WTC11 (cell line): ENCODE results near the gene MCM6. TPM values are rescaled to one million over a fixed set of nuclear protein-coding genes. Genes with fewer than 3 reads are reported as not detected.

Source experiments
- ATAC-seq: fragments of 200-7000 bp; cut with Tn5 transposase; 2 replicates; pipeline ENCODE4 v1.10.0; 2021; ENCODE audit warnings: mild to moderate bottlenecking, moderate library complexity
- CTCF ChIA-PET: fragments of 300-600 bp; sonication (Branson Sonifier 250); formaldehyde crosslinking; loops from one replicate; lab custom pipeline; 2021; ENCODE audit warnings: antibody characterized with exemption; lab: Charles Lee
- POLR2A ChIA-PET: fragments of 350-600 bp; sonication (Branson Sonifier 250); formaldehyde crosslinking; loops from one replicate; lab custom pipeline; 2021; ENCODE audit warnings: antibody characterized with exemption; lab: Charles Lee
- DNase-seq: peaks from one replicate; pipeline ENCODE4 v3.0.0; 2021; ENCODE audit warnings: low spot score
- H3K27ac Mint-ChIP-seq: 2 replicates; pipeline ENCODE4 v1.8.0; 2021; ENCODE audit warnings: mixed read lengths
- H3K27me3 Mint-ChIP-seq: 2 replicates; pipeline ENCODE4 v1.8.0; 2021; ENCODE audit warnings: low read depth, mild to moderate bottlenecking, moderate library complexity, mixed read lengths
- H3K36me3 Mint-ChIP-seq: 2 replicates; pipeline ENCODE4 v1.8.0; 2021; ENCODE audit warnings: mixed read lengths
- H3K4me1 Mint-ChIP-seq: 2 replicates; pipeline ENCODE4 v1.8.0; 2022; ENCODE audit warnings: mixed read lengths
- H3K4me3 Mint-ChIP-seq: 2 replicates; pipeline ENCODE4 v1.8.0; 2021; ENCODE audit warnings: mild to moderate bottlenecking, moderate library complexity, mixed read lengths
- H3K9me3 Mint-ChIP-seq: 2 replicates; pipeline ENCODE4 v1.8.0; 2021; ENCODE audit warnings: mixed read lengths
- ARID4B ChIP-seq: sonication (generic); formaldehyde crosslinking; IDR thresholded peaks from 2 replicates; pipeline ENCODE4 v1.8.0; 2023; ENCODE audit warnings: missing genetic modification reagents, mild to moderate bottlenecking, borderline replicate concordance
- ATF1 ChIP-seq: sonication (generic); formaldehyde crosslinking; IDR thresholded peaks from 2 replicates; pipeline ENCODE4 v1.8.1; 2023; ENCODE audit warnings: mild to moderate bottlenecking, moderate library complexity, missing genetic modification reagents
- ATF3 ChIP-seq: sonication (generic); formaldehyde crosslinking; conservative IDR thresholded peaks from 2 replicates; pipeline ENCODE4 v1.8.1; 2022; ENCODE audit warnings: mild to moderate bottlenecking, missing genetic modification reagents
- CDX4 ChIP-seq: fragments of 250-450 bp; sonication (Bioruptor Pico); IDR thresholded peaks from 2 replicates; pipeline ENCODE4 v1.9.0; 2021; ENCODE audit warnings: moderate library complexity, mild to moderate bottlenecking, inconsistent platforms, borderline replicate concordance
- CREM ChIP-seq: sonication (generic); formaldehyde crosslinking; IDR thresholded peaks from 2 replicates; pipeline ENCODE4 v1.8.1; 2022; ENCODE audit warnings: mild to moderate bottlenecking, missing genetic modification reagents, moderate library complexity
- E2F1 ChIP-seq: sonication (generic); formaldehyde crosslinking; IDR thresholded peaks from 2 replicates; pipeline ENCODE4 v1.8.0; 2022; ENCODE audit warnings: mild to moderate bottlenecking, missing genetic modification reagents
- E2F4 ChIP-seq: sonication (generic); formaldehyde crosslinking; IDR thresholded peaks from 2 replicates; pipeline ENCODE4 v1.8.1; 2022; ENCODE audit warnings: low read depth, mild to moderate bottlenecking, moderate library complexity, missing genetic modification reagents, borderline replicate concordance
- E2F5 ChIP-seq: sonication (generic); formaldehyde crosslinking; IDR thresholded peaks from 2 replicates; pipeline ENCODE4 v1.8.1; 2022; ENCODE audit warnings: mild to moderate bottlenecking, moderate library complexity, missing genetic modification reagents
- EMX1 ChIP-seq: fragments of 250-450 bp; sonication (Bioruptor Pico); IDR thresholded peaks from 2 replicates; pipeline ENCODE4 v1.8.0; 2021; ENCODE audit warnings: mild to moderate bottlenecking
- GABPB1 ChIP-seq: sonication (generic); formaldehyde crosslinking; IDR thresholded peaks from 2 replicates; pipeline ENCODE4 v1.8.1; 2023; ENCODE audit warnings: mild to moderate bottlenecking, missing genetic modification reagents
- NFATC4 ChIP-seq: fragments of 250-450 bp; sonication (Bioruptor Pico); IDR thresholded peaks from 2 replicates; pipeline ENCODE4 v1.9.0; 2021; ENCODE audit warnings: mild to moderate bottlenecking
- OVOL2 ChIP-seq: fragments of 250-450 bp; sonication (Bioruptor Pico); IDR thresholded peaks from 2 replicates; pipeline ENCODE4 v1.9.0; 2021; ENCODE audit warnings: mild to moderate bottlenecking, borderline replicate concordance
- RORB ChIP-seq: fragments of 250-450 bp; sonication (Bioruptor Pico); IDR thresholded peaks from 2 replicates; pipeline ENCODE4 v1.9.0; 2021; ENCODE audit warnings: mild to moderate bottlenecking
- SMAD4 ChIP-seq: sonication (generic); formaldehyde crosslinking; IDR thresholded peaks from 2 replicates; pipeline ENCODE4 v1.8.0; 2022; ENCODE audit warnings: mild to moderate bottlenecking, missing genetic modification reagents
- TP53 ChIP-seq: sonication (generic); formaldehyde crosslinking; IDR thresholded peaks from 2 replicates; pipeline ENCODE4 v1.8.1; 2023; ENCODE audit warnings: mild to moderate bottlenecking, missing genetic modification reagents
- ZBTB21 ChIP-seq: sonication (generic); formaldehyde crosslinking; IDR thresholded peaks from 2 replicates; pipeline ENCODE4 v1.8.1; 2023; ENCODE audit warnings: mild to moderate bottlenecking, missing genetic modification reagents, borderline replicate concordance
- ZMAT4 ChIP-seq: fragments of 250-450 bp; sonication (Bioruptor Pico); IDR thresholded peaks from 2 replicates; pipeline ENCODE4 v1.9.0; 2021; ENCODE audit warnings: mild to moderate bottlenecking
- ZNF138 ChIP-seq: sonication (generic); formaldehyde crosslinking; conservative IDR thresholded peaks from 2 replicates; pipeline ENCODE4 v1.8.1; 2022; ENCODE audit warnings: mild to moderate bottlenecking, moderate library complexity, missing genetic modification reagents
- ZNF317 ChIP-seq: sonication (generic); formaldehyde crosslinking; IDR thresholded peaks from 2 replicates; pipeline ENCODE4 v1.8.1; 2023; ENCODE audit warnings: low read depth, mild to moderate bottlenecking, moderate library complexity, missing genetic modification reagents, borderline replicate concordance
- ZNF512 ChIP-seq: sonication (generic); formaldehyde crosslinking; IDR thresholded peaks from 2 replicates; pipeline ENCODE4 v1.8.1; 2022; ENCODE audit warnings: missing genetic modification reagents, borderline replicate concordance
- total RNA-seq: library from RNA; stranded (reverse); gene quantifications from 3 replicates; pipeline ENCODE4 v1.2.3, GENCODE V29; 2021

The MCM6 gene
- total RNA-seq, 1 experiment from 2014 or later: 107 TPM

GRCh38 chr2:135792401-135793150 lies 83.7 kb downstream of the MCM6 start:
- Mint-ChIP-seq H3K4me3 (no peak overlapping the region), H3K4me1 (peaks cover 3% of the 10 kb centered on the region; the same call in 1 of the 2 replicates), H3K9me3 (peaks cover 10% of the 10 kb centered on the region), H3K36me3 (no peaks in the 10 kb centered on the region), H3K27ac (no peak overlapping the region), H3K27me3 (no peaks in the 10 kb centered on the region)
- TF ChIP-seq ZMAT4 (CRISPR knock-in tag) (no peak), TP53 (CRISPR knock-in tag) (no peak), E2F4 (CRISPR knock-in tag) (no peak), ZNF512 (CRISPR knock-in tag) (no peak), E2F1 (no peak), ARID4B (CRISPR knock-in tag) (no peak), ZBTB21 (CRISPR knock-in tag) (no peak), GABPB1 (no peak), E2F5 (CRISPR knock-in tag) (no peak), OVOL2 (CRISPR knock-in tag) (no peak), CREM (CRISPR knock-in tag) (no peak), ATF1 (CRISPR knock-in tag) (no peak), EMX1 (CRISPR knock-in tag) (no peak), ZNF138 (CRISPR knock-in tag) (no peak), SMAD4 (CRISPR knock-in tag) (no peak), RORB (CRISPR knock-in tag) (no peak), ATF3 (CRISPR knock-in tag) (no peak), NFATC4 (CRISPR knock-in tag) (no peak), CDX4 (CRISPR knock-in tag) (no peak), ZNF317 (CRISPR knock-in tag) (no peak)
- DNase-seq: no peak
- ChIA-PET CTCF (interaction anchor here (0.9 kb wide), 1 partner anchor 804 kb away, joined by 4 read pairs; no protein-coding TSS in a partner anchor), POLR2A (no interaction called here)
- ATAC-seq: no peak
